ENCODE measurements around the gene ZNF622. TPM values are rescaled to one million over a fixed set of nuclear protein-coding genes. Genes with fewer than 3 reads are reported as not detected.

The ZNF622 gene
- total and polyA plus RNA-seq, 2 of the 13 experiments (the other 11 are each of a cell fraction or from before 2014, with no cell fraction given), result 12.1 to 44.7 TPM

DNA sequence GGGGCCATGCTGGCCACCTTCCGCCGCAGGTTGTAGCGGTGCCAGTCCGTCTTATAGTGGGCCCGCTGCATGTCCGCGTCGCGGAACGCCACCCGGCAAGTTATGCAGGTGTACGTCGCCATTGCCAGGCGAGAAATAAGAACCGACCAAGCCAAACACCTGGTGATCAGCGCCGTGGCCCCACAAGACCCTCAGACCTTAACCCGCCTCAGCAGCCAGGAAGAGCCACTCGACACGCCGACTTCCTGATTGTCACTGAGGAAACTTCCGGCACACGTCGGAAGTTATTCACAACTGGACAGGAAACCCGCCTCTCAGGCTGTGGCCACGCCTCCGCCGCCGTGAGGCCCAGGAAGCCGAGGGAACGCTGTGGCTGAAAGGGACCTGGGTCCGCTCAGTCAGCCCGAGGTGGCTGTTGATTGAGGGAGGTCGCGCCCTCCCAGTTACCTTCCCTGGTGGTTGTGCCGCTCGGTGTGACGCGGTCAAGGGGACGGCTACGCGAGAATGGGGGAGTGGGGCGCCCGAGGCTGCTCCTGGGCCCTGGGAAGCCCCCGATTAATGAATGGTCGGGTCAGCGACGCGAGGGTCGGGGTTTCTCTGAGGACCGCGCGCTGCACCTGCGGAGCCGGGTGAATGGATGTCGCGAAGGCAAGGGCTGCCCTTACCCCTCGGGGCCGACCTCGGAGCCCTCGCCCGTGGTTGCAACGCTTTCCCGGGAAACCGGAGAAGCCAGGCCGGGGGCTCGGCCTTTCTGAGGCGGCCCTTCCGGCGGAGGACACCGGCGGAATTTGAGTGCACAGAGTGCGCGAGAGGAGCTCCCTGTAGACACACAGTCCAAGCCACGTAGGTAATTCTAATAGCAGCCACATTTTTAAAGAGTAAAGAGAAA is at the start of gene ZNF622 (continued):
- TF ChIP-seq ZBTB7A (CRISPR knock-in tag; IDR thresholded peaks at IDR 0.05) (0 out of 2 replicates have a peak, but pooled peaks have one; percentile 54), ZNF841 (CRISPR knock-in tag; IDR thresholded peaks at IDR 0.05; ENCODE audit: borderline replicate concordance) (no peak), ZFP90 (CRISPR knock-in tag; IDR thresholded peaks at IDR 0.05; ENCODE audit: borderline replicate concordance) (peak; percentile 84; the same call in 1 of the 2 replicates), AGO2 (optimal IDR thresholded peaks at IDR 0.05; ENCODE audit: low read depth, low read length) (peak; percentile 82), CENPX (CRISPR knock-in tag; IDR thresholded peaks at IDR 0.05) (no peak), XBP1 (CRISPR knock-in tag; IDR thresholded peaks at IDR 0.05) (peak; percentile 56; the same call in 1 of the 2 replicates), SIX1 (CRISPR knock-in tag; IDR thresholded peaks at IDR 0.05; ENCODE audit: borderline replicate concordance) (no peak), RORA (CRISPR knock-in tag; IDR thresholded peaks at IDR 0.05) (no peak), CBFB (CRISPR knock-in tag; IDR thresholded peaks at IDR 0.05) (0 out of 2 replicates have a peak, but pooled peaks have one; percentile 36), KAT2B (IDR thresholded peaks at IDR 0.05; ENCODE audit: borderline replicate concordance, low read depth, low read length) (no peak), ZNF776 (CRISPR knock-in tag; IDR thresholded peaks at IDR 0.05) (0 out of 2 replicates have a peak, but pooled peaks have one; percentile 56), RBFOX2 (IDR thresholded peaks at IDR 0.05; ENCODE audit: low read depth, low read length) (peak; percentile 95), CEBPB (IDR thresholded peaks at IDR 0.05; ENCODE audit: borderline replicate concordance, low read depth, low read length) (no peak), HOXA7 (CRISPR knock-in tag; IDR thresholded peaks at IDR 0.05) (no peak), ZNF12 (CRISPR knock-in tag; IDR thresholded peaks at IDR 0.05) (no peak; the same call in 1 of the 2 replicates), ZMYM2 (CRISPR knock-in tag; IDR thresholded peaks at IDR 0.05) (0 out of 2 replicates have a peak, but pooled peaks have one; percentile 44)
- TF ChIP-seq, protein P1, sequence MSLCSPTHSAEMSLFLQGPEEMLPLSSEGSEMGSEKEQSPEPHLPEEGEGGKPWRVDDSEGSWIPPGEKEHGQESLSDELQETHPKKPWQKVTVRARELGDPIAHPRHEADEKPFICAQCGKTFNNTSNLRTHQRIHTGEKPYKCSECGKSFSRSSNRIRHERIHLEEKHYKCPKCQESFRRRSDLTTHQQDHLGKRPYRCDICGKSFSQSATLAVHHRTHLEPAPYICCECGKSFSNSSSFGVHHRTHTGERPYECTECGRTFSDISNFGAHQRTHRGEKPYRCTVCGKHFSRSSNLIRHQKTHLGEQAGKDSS (CRISPR knock-in tag; IDR thresholded peaks at IDR 0.05; ENCODE audit: borderline replicate concordance, low read depth), result no peak; the same call in 1 of the 2 replicates
- TF ChIP-seq, protein P2, sequence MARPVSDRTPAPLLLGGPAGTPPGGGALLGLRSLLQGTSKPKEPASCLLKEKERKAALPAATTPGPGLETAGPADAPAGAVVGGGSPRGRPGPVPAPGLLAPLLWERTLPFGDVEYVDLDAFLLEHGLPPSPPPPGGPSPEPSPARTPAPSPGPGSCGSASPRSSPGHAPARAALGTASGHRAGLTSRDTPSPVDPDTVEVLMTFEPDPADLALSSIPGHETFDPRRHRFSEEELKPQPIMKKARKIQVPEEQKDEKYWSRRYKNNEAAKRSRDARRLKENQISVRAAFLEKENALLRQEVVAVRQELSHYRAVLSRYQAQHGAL (CRISPR knock-in tag; IDR thresholded peaks at IDR 0.05; ENCODE audit: not compliant biosample characterization), result no peak
- TF ChIP-seq, protein P3, sequence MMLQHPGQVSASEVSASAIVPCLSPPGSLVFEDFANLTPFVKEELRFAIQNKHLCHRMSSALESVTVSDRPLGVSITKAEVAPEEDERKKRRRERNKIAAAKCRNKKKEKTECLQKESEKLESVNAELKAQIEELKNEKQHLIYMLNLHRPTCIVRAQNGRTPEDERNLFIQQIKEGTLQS (CRISPR knock-in tag; IDR thresholded peaks at IDR 0.05), result no peak
- TF ChIP-seq, protein P4, sequence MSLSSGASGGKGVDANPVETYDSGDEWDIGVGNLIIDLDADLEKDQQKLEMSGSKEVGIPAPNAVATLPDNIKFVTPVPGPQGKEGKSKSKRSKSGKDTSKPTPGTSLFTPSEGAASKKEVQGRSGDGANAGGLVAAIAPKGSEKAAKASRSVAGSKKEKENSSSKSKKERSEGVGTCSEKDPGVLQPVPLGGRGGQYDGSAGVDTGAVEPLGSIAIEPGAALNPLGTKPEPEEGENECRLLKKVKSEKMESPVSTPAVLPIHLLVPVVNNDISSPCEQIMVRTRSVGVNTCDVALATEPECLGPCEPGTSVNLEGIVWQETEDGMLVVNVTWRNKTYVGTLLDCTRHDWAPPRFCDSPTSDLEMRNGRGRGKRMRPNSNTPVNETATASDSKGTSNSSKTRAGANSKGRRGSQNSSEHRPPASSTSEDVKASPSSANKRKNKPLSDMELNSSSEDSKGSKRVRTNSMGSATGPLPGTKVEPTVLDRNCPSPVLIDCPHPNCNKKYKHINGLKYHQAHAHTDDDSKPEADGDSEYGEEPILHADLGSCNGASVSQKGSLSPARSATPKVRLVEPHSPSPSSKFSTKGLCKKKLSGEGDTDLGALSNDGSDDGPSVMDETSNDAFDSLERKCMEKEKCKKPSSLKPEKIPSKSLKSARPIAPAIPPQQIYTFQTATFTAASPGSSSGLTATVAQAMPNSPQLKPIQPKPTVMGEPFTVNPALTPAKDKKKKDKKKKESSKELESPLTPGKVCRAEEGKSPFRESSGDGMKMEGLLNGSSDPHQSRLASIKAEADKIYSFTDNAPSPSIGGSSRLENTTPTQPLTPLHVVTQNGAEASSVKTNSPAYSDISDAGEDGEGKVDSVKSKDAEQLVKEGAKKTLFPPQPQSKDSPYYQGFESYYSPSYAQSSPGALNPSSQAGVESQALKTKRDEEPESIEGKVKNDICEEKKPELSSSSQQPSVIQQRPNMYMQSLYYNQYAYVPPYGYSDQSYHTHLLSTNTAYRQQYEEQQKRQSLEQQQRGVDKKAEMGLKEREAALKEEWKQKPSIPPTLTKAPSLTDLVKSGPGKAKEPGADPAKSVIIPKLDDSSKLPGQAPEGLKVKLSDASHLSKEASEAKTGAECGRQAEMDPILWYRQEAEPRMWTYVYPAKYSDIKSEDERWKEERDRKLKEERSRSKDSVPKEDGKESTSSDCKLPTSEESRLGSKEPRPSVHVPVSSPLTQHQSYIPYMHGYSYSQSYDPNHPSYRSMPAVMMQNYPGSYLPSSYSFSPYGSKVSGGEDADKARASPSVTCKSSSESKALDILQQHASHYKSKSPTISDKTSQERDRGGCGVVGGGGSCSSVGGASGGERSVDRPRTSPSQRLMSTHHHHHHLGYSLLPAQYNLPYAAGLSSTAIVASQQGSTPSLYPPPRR (CRISPR knock-in tag; IDR thresholded peaks at IDR 0.05; ENCODE audit: borderline replicate concordance), result no peak

Measured in HepG2 (cell line).